Activated B cell treated with CpG ODN at 0.5 μM for 24 hours (primary cell): ENCODE data around the gene AIM2. TPM values are rescaled to one million over a fixed set of nuclear protein-coding genes. Genes with fewer than 3 reads are reported as not detected.

Experiments
- ATAC-seq: fragments of 200-7000 bp; cut with Tn5 transposase; one replicate; pipeline ENCODE4 v1.10.0; 2021; ENCODE audit warnings: low read depth, mild to moderate bottlenecking, moderate library complexity
- CTCF ChIA-PET: fragments of 350-600 bp; sonication (Branson Sonifier 250); formaldehyde crosslinking; loops from one replicate; lab custom pipeline; 2021; ENCODE audit warnings: antibody characterized with exemption; lab: Charles Lee
- POLR2A ChIA-PET: fragments of 350-600 bp; sonication (Branson Sonifier 250); formaldehyde crosslinking; loops from one replicate; lab custom pipeline; 2021; ENCODE audit warnings: antibody characterized with exemption; lab: Charles Lee
- DNase-seq: peaks from one replicate; pipeline ENCODE4 v3.0.0; 2022
- H3K27ac Mint-ChIP-seq: one replicate; pipeline ENCODE4 v1.8.0; 2020; ENCODE audit warnings: mixed read lengths
- H3K27me3 Mint-ChIP-seq: one replicate; pipeline ENCODE4 v1.8.0; 2021; ENCODE audit warnings: mixed read lengths
- H3K36me3 Mint-ChIP-seq: one replicate; pipeline ENCODE4 v1.8.0; 2021; ENCODE audit warnings: low read depth, mixed read lengths
- H3K4me1 Mint-ChIP-seq: one replicate; pipeline ENCODE4 v1.8.0; 2021; ENCODE audit warnings: mixed read lengths
- H3K4me3 Mint-ChIP-seq: one replicate; pipeline ENCODE4 v1.8.0; 2020; ENCODE audit warnings: mild to moderate bottlenecking, mixed read lengths
- H3K9me3 Mint-ChIP-seq: one replicate; pipeline ENCODE4 v1.8.0; 2020; ENCODE audit warnings: mixed read lengths
- CTCF ChIP-seq: fragments of 200-600 bp; IDR thresholded peaks from one replicate; pipeline ENCODE4 v1.8.0; 2022; ENCODE audit warnings: antibody characterized with exemption, mild to moderate bottlenecking
- intact Hi-C: fragments of 100-400 bp; cut with micrococcal nuclease; formaldehyde crosslinking; loops from one replicate; pipeline ENCODE4 v1.15.1; 2024
- total RNA-seq: library from RNA; stranded (reverse); gene quantifications from 2 replicates; pipeline ENCODE4 v1.2.3, GENCODE V29; 2022

Gene AIM2
- total RNA-seq, 1 donor from 2014 or later, result 53.3 TPM

GRCh38 chr1:159091607-159092031 is 15.1 kb upstream of the AIM2 start:
- Mint-ChIP-seq H3K27ac (no peak overlapping the region), H3K27me3 (no peaks in the 10 kb centered on the region), H3K9me3 (no peaks in the 10 kb centered on the region), H3K36me3 (no peaks in the 10 kb centered on the region), H3K4me3 (no peak overlapping the region), H3K4me1 (peaks cover 23% of the 10 kb centered on the region)
- ChIA-PET CTCF (no interaction called here), POLR2A (no interaction called here)
- DNase-seq, result no peak
- intact Hi-C loops, result no loop called here
- no peak for TF ChIP-seq CTCF
- no peak for ATAC-seq

GRCh38 chr1:159091180-159091560 is 14.6 kb upstream of the AIM2 start:
- ChIA-PET POLR2A (no interaction called here), CTCF (no interaction called here)
- intact Hi-C loops, result no loop called here
- no peak for TF ChIP-seq CTCF
- Mint-ChIP-seq H3K9me3 (no peaks in the 10 kb centered on the region), H3K36me3 (no peaks in the 10 kb centered on the region), H3K27me3 (no peaks in the 10 kb centered on the region), H3K4me1 (peaks cover 23% of the 10 kb centered on the region), H3K4me3 (no peak overlapping the region), H3K27ac (no peak overlapping the region)
- DNase-seq (no peak), ATAC-seq (no peak)

- TF ChIP-seq CTCF, result no peak
- ChIA-PET CTCF (interaction anchor here (1.0 to 2.2 kb wide), 4 partner anchors 14 to 584 kb away, joined by 3 to 17 read pairs (median 5); partner anchors contain the start of gene AIM2), POLR2A (interaction anchor here (3.0 kb wide), 1 partner anchor 14 kb away, joined by 38 read pairs; the partner anchor contains the start of gene AIM2)
- no peak overlapping the region for H3K4me3 Mint-ChIP-seq
- no peaks in the 10 kb centered on the region for H3K9me3 Mint-ChIP-seq
- H3K36me3 Mint-ChIP-seq, result no peaks in the 10 kb centered on the region
- H3K4me1 Mint-ChIP-seq, result peaks cover 23% of the 10 kb centered on the region
- DNase-seq (no peak), ATAC-seq (no peak)
- H3K27ac Mint-ChIP-seq, result no peak overlapping the region
- H3K27me3 Mint-ChIP-seq, result no peaks in the 10 kb centered on the region
- intact Hi-C loops, result no loop called here
These were observed 14.0 kb upstream of the AIM2 start for GRCh38 chr1:159090286-159091179.

- H3K4me3 Mint-ChIP-seq, result no peak overlapping the region
- CTCF ChIA-PET, result interaction anchor here (1.0 to 2.2 kb wide), 14 partner anchors 9 to 584 kb away, joined by 3 to 17 read pairs (median 4); partner anchors contain the start of gene AIM2
- H3K27ac Mint-ChIP-seq, result peak overlapping the region; percentile 44
- peak; percentile 33 for ATAC-seq
- intact Hi-C loops, result loop anchor here (1.0 to 10.0 kb wide), 4 partner anchors 12 to 1124 kb away; no protein-coding TSS in a partner anchor
- no peaks in the 10 kb centered on the region for H3K36me3 Mint-ChIP-seq
- POLR2A ChIA-PET, result interaction anchor here (1.4 to 3.0 kb wide), 3 partner anchors 12 to 80 kb away, joined by 4 to 38 read pairs (median 13); partner anchors contain the start of genes AIM2 and IFI16
- TF ChIP-seq CTCF, result no peak
- no peak for DNase-seq
- peaks cover 23% of the 10 kb centered on the region for H3K4me1 Mint-ChIP-seq
- no peaks in the 10 kb centered on the region for H3K9me3 Mint-ChIP-seq
- no peaks in the 10 kb centered on the region for H3K27me3 Mint-ChIP-seq
These were observed 12.7 kb upstream of the AIM2 start for GRCh38 chr1:159089184-159089791.
